Endothelial cell of umbilical vein (primary cell): ENCODE data around the gene TEX55. TPM values are rescaled to one million over a fixed set of nuclear protein-coding genes. Genes with fewer than 3 reads are reported as not detected.

Experiments used
- BruUV-seq: library from RNA; stranded (reverse); fragments of 400-500 nt; replicated peaks from 2 replicates; lab custom pipeline; 2021; lab: Mats Ljungman, UMichigan
- CTCF ChIA-PET: fragments of 300-600, 350-600 bp; sonication (Branson Sonifier 250); formaldehyde crosslinking; loops from one replicate; lab custom pipeline; 2021; ENCODE audit warnings: antibody characterized with exemption, inconsistent platforms; lab: Charles Lee
- POLR2A ChIA-PET: fragments of 300-600, 350-600 bp; sonication (Branson Sonifier 250); formaldehyde crosslinking; loops from one replicate; lab custom pipeline; 2021; ENCODE audit warnings: antibody characterized with exemption, inconsistent platforms; lab: Charles Lee
- DNase-seq: peaks from one replicate; pipeline ENCODE4 v3.0.0-alpha.2; 2011; ENCODE audit warnings: low read depth, low spot score
- FAIRE-seq: peaks from 2 replicates; lab custom pipeline; 2011; peaks lifted over from hg19 to GRCh38; lab: Jason Lieb, UNC
- H2AFZ ChIP-seq: 2 replicates; pipeline ENCODE4 v1.6.0; 2012; ENCODE audit warnings: low read depth, low read length, control low read depth, inconsistent platforms
- H3K27ac ChIP-seq: 2 replicates; pipeline ENCODE4 v1.5.1; 2011; ENCODE audit warnings: low read depth, mild to moderate bottlenecking, control low read depth, low read length, moderate library complexity; ENCODE audit not compliant: insufficient read depth
- H3K27me3 ChIP-seq, 2 experiments: 2 replicates each; pipeline versions ENCODE4 v1.6.0 to v1.6.1; 2011; ENCODE audit warnings: low read length in 2 of 2, mixed read lengths in 1 of 2; ENCODE audit not compliant: control insufficient read depth in 2 of 2, insufficient read depth in 2 of 2
- H3K36me3 ChIP-seq, 2 experiments: 2 replicates in 1 of 2; 3 replicates in 1 of 2; pipeline ENCODE4 v1.5.1; 2011; ENCODE audit warnings: low read length in 2 of 2, mild to moderate bottlenecking in 1 of 2, moderate library complexity in 1 of 2; ENCODE audit not compliant: control insufficient read depth in 2 of 2, insufficient read depth in 2 of 2; ENCODE audit errors: extremely low read depth in 1 of 2
- H3K4me1 ChIP-seq: 3 replicates; pipeline ENCODE4 v1.5.1; 2011; ENCODE audit warnings: mild to moderate bottlenecking, low read length; ENCODE audit not compliant: control insufficient read depth, insufficient read depth; ENCODE audit errors: extremely low read depth
- H3K4me2 ChIP-seq: 2 replicates; pipeline ENCODE4 v1.6.1; 2011; ENCODE audit warnings: low read length, control low read depth, mixed read lengths; ENCODE audit not compliant: insufficient read depth
- H3K4me3 ChIP-seq, 3 experiments: fragments of 200-600 bp in 1 of 3; sonication (generic), shearing (Covaris generic) in 1 of 3; replicated peaks in 1 of 3; 2 replicates each; pipeline ENCODE4 v1.5.1; 2011 to 2016; ENCODE audit warnings: control low read depth in 3 of 3, low read length in 3 of 3, mild to moderate bottlenecking in 2 of 3, inconsistent platforms in 1 of 3, low read depth in 1 of 3, moderate library complexity in 1 of 3; ENCODE audit not compliant: insufficient read depth in 1 of 3
- H3K79me2 ChIP-seq: 2 replicates; pipeline ENCODE4 v1.6.0; 2012; ENCODE audit warnings: low read length, inconsistent platforms; ENCODE audit not compliant: control insufficient read depth, insufficient read depth
- H3K9ac ChIP-seq: replicated peaks from 2 replicates; pipeline ENCODE3; 2011; ENCODE audit warnings: low read length, control low read depth; ENCODE audit not compliant: insufficient read depth; ENCODE audit errors: extremely low read depth
- H3K9me1 ChIP-seq: replicated peaks from 3 replicates; pipeline ENCODE4 v1.6.0; 2011; ENCODE audit warnings: mild to moderate bottlenecking, low read length; ENCODE audit not compliant: control insufficient read depth, insufficient read depth; ENCODE audit errors: extremely low read depth
- H3K9me3 ChIP-seq: replicated peaks from 2 replicates; pipeline ENCODE4 v1.5.1; 2012; ENCODE audit warnings: low read length, inconsistent platforms; ENCODE audit not compliant: control insufficient read depth, insufficient read depth
- H4K20me1 ChIP-seq: replicated peaks from 2 replicates; pipeline ENCODE3; 2011; ENCODE audit warnings: mild to moderate bottlenecking, low read length; ENCODE audit not compliant: control insufficient read depth, insufficient read depth; ENCODE audit errors: extremely low read depth
- CTCF ChIP-seq, 2 donors: IDR thresholded peaks; 1 replicate in 1 of 2; 2 replicates in 1 of 2; pipeline ENCODE4 v1.5.1; 2011; ENCODE audit warnings: low read length in 2 of 2, mild to moderate bottlenecking in 2 of 2, moderate library complexity in 2 of 2, control low read depth in 1 of 2, inconsistent platforms in 1 of 2, low read depth in 1 of 2; ENCODE audit not compliant: insufficient read depth in 1 of 2; ENCODE audit errors: extremely low read depth in 1 of 2
- EZH2 ChIP-seq: IDR thresholded peaks from 2 replicates; pipeline ENCODE4 v1.6.1; 2012; ENCODE audit warnings: borderline replicate concordance, low read depth, mild to moderate bottlenecking, moderate library complexity, low read length, inconsistent platforms; ENCODE audit not compliant: severe bottlenecking
- FOS ChIP-seq: IDR thresholded peaks from 2 replicates; pipeline ENCODE4 v1.6.1; 2011; ENCODE audit warnings: mild to moderate bottlenecking, low read length, moderate library complexity, borderline replicate concordance; ENCODE audit not compliant: insufficient read depth
- GATA2 ChIP-seq: IDR thresholded peaks from 2 replicates; pipeline ENCODE4 v1.7.0; 2011; ENCODE audit warnings: low read depth, mild to moderate bottlenecking, moderate library complexity, mixed read lengths, low read length; ENCODE audit not compliant: insufficient read length, insufficient read depth
- JUN ChIP-seq: IDR thresholded peaks from 2 replicates; pipeline ENCODE4 v1.6.1; 2011; ENCODE audit warnings: borderline replicate concordance, low read depth; ENCODE audit not compliant: insufficient read length, insufficient read depth
- MAX ChIP-seq: IDR thresholded peaks from 2 replicates; pipeline ENCODE4 v1.6.1; 2011; ENCODE audit not compliant: insufficient read depth, insufficient read length
- MYC ChIP-seq: IDR thresholded peaks from one replicate; pipeline ENCODE4 v1.6.1; 2011; ENCODE audit warnings: mild to moderate bottlenecking, low read depth, low read length
- POLR2A ChIP-seq: IDR thresholded peaks from 2 replicates; pipeline ENCODE4 v1.6.1; 2012; ENCODE audit warnings: low read depth, mild to moderate bottlenecking, control low read depth, low read length
- POLR2AphosphoS5 ChIP-seq: IDR thresholded peaks from 2 replicates; pipeline ENCODE4 v1.6.1; 2012; ENCODE audit warnings: low read depth, mild to moderate bottlenecking, control low read depth, low read length, moderate library complexity; ENCODE audit not compliant: insufficient read depth
- dilution Hi-C: fragments of 300-500 bp; cut with MboI; formaldehyde crosslinking; loops from one replicate; pipeline ENCODE4 v1.15.0; 2019; ENCODE audit warnings: low sequenced_read_pairs; ENCODE audit not compliant: extremely low pct_ligation_motif_present
- intact Hi-C: fragments of 100-400 bp; cut with micrococcal nuclease; formaldehyde crosslinking; loops from one replicate; pipeline ENCODE4 v1.10.0; 2022
- polyA plus RNA-seq, 4 experiments: library from polyadenylated mRNA; depleted of rRNA in 3 of 4; stranded (reverse) in 3 of 4; unstranded in 1 of 4; fragments of >200 nt; gene quantifications; 2 replicates each; pipeline versions ENCODE4 v1.2.1 to v1.2.3, GENCODE V29; 2011 to 2012; ENCODE audit warnings: missing spikeins in 1 of 4
- total RNA-seq: library from RNA; stranded (reverse); gene quantifications from 2 replicates; pipeline ENCODE4 v1.2.3, GENCODE V29; 2021

Gene TEX55
- total and polyA plus RNA-seq, 2 donors (not counting 3 experiments of a cell fraction or from before 2014, with no cell fraction given), result not detected

GRCh38 chr3:119194237-119195150 is 48.5 kb downstream of the TEX55 start:
- dilution Hi-C loops (no loop called here), intact Hi-C loops (no loop called here)
- no peak for FAIRE-seq
- ChIA-PET POLR2A (no interaction called here), CTCF (no interaction called here)
- Histone ChIP-seq H3K36me3 (no peaks in the 10 kb centered on the region), H3K79me2 (no peaks in the 10 kb centered on the region), H2AFZ (no peak overlapping the region), H3K9me3 (no peaks in the 10 kb centered on the region), H3K4me1 (no peaks in the 10 kb centered on the region), H3K4me2 (no peak overlapping the region), H4K20me1 (no peaks in the 10 kb centered on the region), H3K27ac (no peak overlapping the region), H3K9ac (no peak overlapping the region), H3K9me1 (no peaks in the 10 kb centered on the region), H3K27me3 (peaks cover 2% of the 10 kb centered on the region in 2 experiments), H3K4me3 (no peak overlapping the region)
- TF ChIP-seq GATA2 (no peak), MAX (no peak), JUN (no peak), FOS (no peak), CTCF (IDR thresholded peaks at IDR 0.05; ENCODE audit: extremely low read depth in 1 of 2, insufficient read depth in 1 of 2, low read depth in 1 of 2, low read length in 2 of 2) (no peak), EZH2 (no peak), POLR2AphosphoS5 (no peak), MYC (no peak), POLR2A (no peak)
- no peak for DNase-seq
- BruUV-seq, result no TSS peak
